ENCODE results near the gene PGPEP1. TPM values are rescaled to one million over a fixed set of nuclear protein-coding genes. Genes with fewer than 3 reads are reported as not detected.

Gene PGPEP1, protein sequence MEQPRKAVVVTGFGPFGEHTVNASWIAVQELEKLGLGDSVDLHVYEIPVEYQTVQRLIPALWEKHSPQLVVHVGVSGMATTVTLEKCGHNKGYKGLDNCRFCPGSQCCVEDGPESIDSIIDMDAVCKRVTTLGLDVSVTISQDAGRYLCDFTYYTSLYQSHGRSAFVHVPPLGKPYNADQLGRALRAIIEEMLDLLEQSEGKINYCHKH
- total RNA-seq (10 to 100 TPM; 14.0 to 41.6 TPM), polyA plus RNA-seq (10 to 100 TPM; 13.0 to 15.9 TPM)
- long read RNA-seq, donor 1, full-length matches to known transcripts = 2 of 2 reads
- long read RNA-seq, donor 1, partial matches to known transcripts = 0 of 2 reads
- long read RNA-seq, donor 1, other reads (novel, unspliced or antisense) = 0 of 2 reads
- long read RNA-seq, donor 2, partial matches to known transcripts = 0 of 1 reads
- long read RNA-seq, donor 2, other reads (novel, unspliced or antisense) = 0 of 1 reads
- long read RNA-seq, donor 3, full-length matches to known transcripts = 1 of 1 reads
- long read RNA-seq, donor 3, partial matches to known transcripts = 0 of 1 reads
- long read RNA-seq, donor 3, other reads (novel, unspliced or antisense) = 0 of 1 reads
- long read RNA-seq, donor 4, partial matches to known transcripts = 0 of 3 reads
- long read RNA-seq, donor 4, other reads (novel, unspliced or antisense) = 0 of 3 reads
- long read RNA-seq, donor 5, full-length matches to known transcripts = 2 of 8 reads
- long read RNA-seq, donor 5, partial matches to known transcripts = 6 of 8 reads
- long read RNA-seq, donor 5, other reads (novel, unspliced or antisense) = 0 of 8 reads

GRCh38 chr19:18340190-18340989, at the start of gene PGPEP1:
Gene PGPEP1, plus strand, starts transcription at chr19:18340598. Its CDS starts 84 bp downstream, at chr19:18340682.
- TF ChIP-seq CTCF (IDR thresholded peaks at IDR 0.05; ENCODE audit: control extremely low read depth, extremely low read depth) = no peak
- Histone ChIP-seq H3K4me1 (ENCODE audit: control insufficient read depth in 5 of 5, insufficient read depth in 5 of 5, low read length in 5 of 5) (peaks cover 0 to 22% (median 2%) of the 10 kb centered on the region in 5 donors), H3K9me3 (ENCODE audit: control insufficient read depth in 4 of 4, insufficient read depth in 3 of 4, low read length in 3 of 4) (no peaks in the 10 kb centered on the region), H3K9ac (ENCODE audit: insufficient read depth in 1 of 2, low read length in 2 of 2) (peak within 1 kb of the TSS in 1 of 2 donors; percentile 82), H3K36me3 (ENCODE audit: control insufficient read depth in 4 of 4, insufficient read depth in 4 of 4, low read length in 4 of 4) (peaks cover 0 to 3% (median 0%) of the 10 kb centered on the region in 4 donors), H3K4me3 (peak within 1 kb of the TSS; percentile 75), H3K27ac (ENCODE audit: low read depth in 1 of 2, low read length in 1 of 2) (peak within 1 kb of the TSS; percentile 72 to 87), H3K27me3 (ENCODE audit: control insufficient read depth in 3 of 3, insufficient read depth in 3 of 3, low read length in 2 of 3) (no peaks in the 10 kb centered on the region)
- peak; percentile 67 to 83 (median 74) for DNase-seq
- peak; percentile 82 for ATAC-seq (ENCODE audit: insufficient read depth, low FRiP score)
- 4 to 5% methylated on average over 55 to 69 of the region's 69 CpGs for WGBS, 2 donors

- no peak overlapping the region for H3K4me3 ChIP-seq
- ATAC-seq (ENCODE audit: insufficient read depth, low FRiP score) (no peak), DNase-seq (peak; percentile 51 to 58 (median 56))
- peaks cover 0 to 33% (median 4%) of the 10 kb centered on the region in 5 donors for H3K4me1 ChIP-seq (ENCODE audit: control insufficient read depth in 5 of 5, insufficient read depth in 5 of 5, low read length in 5 of 5)
- H3K27ac ChIP-seq (ENCODE audit: low read depth in 1 of 2, low read length in 1 of 2) = peak overlapping the region; percentile 96
- H3K9ac ChIP-seq (ENCODE audit: insufficient read depth in 1 of 2, low read length in 2 of 2) = peak overlapping the region; percentile 6 to 68
- no peaks in the 10 kb centered on the region for H3K36me3 ChIP-seq (ENCODE audit: control insufficient read depth in 4 of 4, insufficient read depth in 4 of 4, low read length in 4 of 4)
- WGBS, 2 donors = 31 to 33% methylated on average over 21 of the region's 21 CpGs
- no peaks in the 10 kb centered on the region for H3K27me3 ChIP-seq (ENCODE audit: control insufficient read depth in 3 of 3, insufficient read depth in 3 of 3, low read length in 2 of 3)
- no peaks in the 10 kb centered on the region for H3K9me3 ChIP-seq (ENCODE audit: control insufficient read depth in 4 of 4, insufficient read depth in 3 of 4, low read length in 3 of 4)
- TF ChIP-seq CTCF (IDR thresholded peaks at IDR 0.05; ENCODE audit: control extremely low read depth, extremely low read depth) = no peak
Measured at GRCh38 chr19:18291019-18291524, 49.3 kb upstream of the PGPEP1 start.

GRCh38 chr19:18291590-18292461, 48.6 kb upstream of the PGPEP1 start:
- no peaks in the 10 kb centered on the region for H3K36me3 ChIP-seq (ENCODE audit: control insufficient read depth in 4 of 4, insufficient read depth in 4 of 4, low read length in 4 of 4)
- peak; percentile 75 for ATAC-seq (ENCODE audit: insufficient read depth, low FRiP score)
- H3K27me3 ChIP-seq (ENCODE audit: control insufficient read depth in 3 of 3, insufficient read depth in 3 of 3, low read length in 2 of 3) = no peaks in the 10 kb centered on the region
- TF ChIP-seq CTCF (IDR thresholded peaks at IDR 0.05; ENCODE audit: control extremely low read depth, extremely low read depth) = no peak
- peak; percentile 91 to 96 (median 93) for DNase-seq
- H3K9me3 ChIP-seq (ENCODE audit: control insufficient read depth in 4 of 4, insufficient read depth in 3 of 4, low read length in 3 of 4) = no peaks in the 10 kb centered on the region
- peak overlapping the region; percentile 76 to 78 for H3K9ac ChIP-seq (ENCODE audit: insufficient read depth in 1 of 2, low read length in 2 of 2)
- peaks cover 0 to 33% (median 4%) of the 10 kb centered on the region in 5 donors for H3K4me1 ChIP-seq (ENCODE audit: control insufficient read depth in 5 of 5, insufficient read depth in 5 of 5, low read length in 5 of 5)
- peak overlapping the region; percentile 96 for H3K27ac ChIP-seq (ENCODE audit: low read depth in 1 of 2, low read length in 1 of 2)
- peak overlapping the region; percentile 69 for H3K4me3 ChIP-seq
- WGBS, 2 donors = 0 to 1% methylated on average over 47 to 75 of the region's 75 CpGs

All from lung (tissue), 16 donors.